Testis (tissue), 2 donors: ENCODE results near the gene SPRY1.

Experiments
- POLR2A ChIP-seq: fragments of 450-650 bp; IDR thresholded peaks from one replicate; pipeline ENCODE4 v1.6.1; 2017; ENCODE audit warnings: antibody characterized with exemption, mild to moderate bottlenecking, moderate library complexity
- TF ChIP-seq, protein P1 (sequence below), 3 experiments: fragments of 450-650 bp in 2 of 3; fragments of 200-600 bp in 1 of 3; sonication (generic) in 1 of 3; IDR thresholded peaks; one replicate each; pipeline ENCODE4 v1.5.1; 2016 to 2019; ENCODE audit warnings: antibody characterized with exemption in 3 of 3, mild to moderate bottlenecking in 2 of 3, moderate library complexity in 1 of 3

DNA sequence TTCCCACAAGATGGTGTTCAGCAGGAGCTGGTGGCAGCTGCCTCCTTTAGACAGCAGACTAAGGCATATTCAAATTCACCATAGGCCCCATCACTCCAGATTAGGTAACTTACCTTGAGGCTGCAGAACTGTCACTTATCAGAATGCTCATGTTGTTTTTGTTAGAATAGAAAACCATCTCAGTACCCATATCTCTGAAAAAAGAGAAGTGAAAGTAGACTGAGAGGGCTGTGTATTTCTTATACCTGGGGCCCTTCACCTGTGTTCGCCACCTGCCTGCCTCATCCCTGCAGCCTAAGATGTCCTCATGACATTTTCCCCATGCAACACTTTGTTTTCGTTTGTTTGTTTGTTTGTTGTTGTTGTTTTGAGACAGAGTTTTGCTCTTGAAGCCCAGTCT, 32.9 kb upstream of the SPRY1 start:
- TF ChIP-seq, protein P1, sequence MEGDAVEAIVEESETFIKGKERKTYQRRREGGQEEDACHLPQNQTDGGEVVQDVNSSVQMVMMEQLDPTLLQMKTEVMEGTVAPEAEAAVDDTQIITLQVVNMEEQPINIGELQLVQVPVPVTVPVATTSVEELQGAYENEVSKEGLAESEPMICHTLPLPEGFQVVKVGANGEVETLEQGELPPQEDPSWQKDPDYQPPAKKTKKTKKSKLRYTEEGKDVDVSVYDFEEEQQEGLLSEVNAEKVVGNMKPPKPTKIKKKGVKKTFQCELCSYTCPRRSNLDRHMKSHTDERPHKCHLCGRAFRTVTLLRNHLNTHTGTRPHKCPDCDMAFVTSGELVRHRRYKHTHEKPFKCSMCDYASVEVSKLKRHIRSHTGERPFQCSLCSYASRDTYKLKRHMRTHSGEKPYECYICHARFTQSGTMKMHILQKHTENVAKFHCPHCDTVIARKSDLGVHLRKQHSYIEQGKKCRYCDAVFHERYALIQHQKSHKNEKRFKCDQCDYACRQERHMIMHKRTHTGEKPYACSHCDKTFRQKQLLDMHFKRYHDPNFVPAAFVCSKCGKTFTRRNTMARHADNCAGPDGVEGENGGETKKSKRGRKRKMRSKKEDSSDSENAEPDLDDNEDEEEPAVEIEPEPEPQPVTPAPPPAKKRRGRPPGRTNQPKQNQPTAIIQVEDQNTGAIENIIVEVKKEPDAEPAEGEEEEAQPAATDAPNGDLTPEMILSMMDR (IDR thresholded peaks at IDR 0.05), result no peak
- TF ChIP-seq POLR2A, result no peak
